Stimulated activated CD4-positive, alpha-beta T cell treated with anti-CD3 and anti-CD28 coated beads, Interleukin-12 subunit alpha, Interleukin-12 subunit beta, amount 100 ng/mL, for 48 hours (primary cell): ENCODE data around the gene NT5C3B.
"Not testable (repeated sequence)": the region's sequence is repeated elsewhere in the genome, so short reads cannot be mapped to it uniquely, and the experiment has no call there.

Source experiments
- DNase-seq, 3 donors: peaks; one replicate each; pipeline ENCODE4 v3.0.0-alpha.2; 2020; ENCODE audit warnings: low read depth in 2 of 3, low spot score in 1 of 3

The NT5C3B gene

GRCh38 chr17:41835800-41836549 is at the start of gene NT5C3B:
NT5C3B (minus strand) TSS chr17:41836232; CDS start chr17:41836193, 39 bp downstream.
- peak; percentile 14 to 44 (median 31) for DNase-seq

GRCh38 chr17:41885733-41886132 is 49.7 kb upstream of the NT5C3B start:
- no peak for DNase-seq

GRCh38 chr17:41882756-41883155 is 46.7 kb upstream of the NT5C3B start:
- DNase-seq: no peak

GRCh38 chr17:41880130-41880529 is 44.1 kb upstream of the NT5C3B start:
- DNase-seq: no peak

GRCh38 chr17:41874293-41874670 is 38.2 kb upstream of the NT5C3B start:
- DNase-seq: not testable (repeated sequence)

GRCh38 chr17:41873559-41874292 is 37.7 kb upstream of the NT5C3B start:
- no peak for DNase-seq

GRCh38 chr17:41871789-41872188 is 35.8 kb upstream of the NT5C3B start:
- no peak for DNase-seq

- no peak for DNase-seq
Measured at GRCh38 chr17:41870627-41871026, 34.6 kb upstream of the NT5C3B start.

- no peak for DNase-seq
Measured at GRCh38 chr17:41870097-41870496, 34.1 kb upstream of the NT5C3B start.

GRCh38 chr17:41869426-41869825 is 33.4 kb upstream of the NT5C3B start:
- no peak for DNase-seq

- DNase-seq: no peak
Measured at GRCh38 chr17:41868568-41868967, 32.5 kb upstream of the NT5C3B start.

GRCh38 chr17:41865596-41865893 is 29.5 kb upstream of the NT5C3B start:
- no peak for DNase-seq

- peak; percentile 75 to 85 (median 81) for DNase-seq
Measured at GRCh38 chr17:41864836-41865595, 29.0 kb upstream of the NT5C3B start, which contains the start of gene KLHL11. KLHL11 (minus strand) TSS chr17:41865423; CDS start chr17:41865370, 53 bp downstream.

GRCh38 chr17:41864498-41864835 is 28.4 kb upstream of the NT5C3B start:
- no peak for DNase-seq

- peak in 2 of 3 donors; percentile 5 to 22 for DNase-seq
Measured at GRCh38 chr17:41863074-41863848, 27.2 kb upstream of the NT5C3B start.

- no peak for DNase-seq
Measured at GRCh38 chr17:41860254-41860931, 24.4 kb upstream of the NT5C3B start.

GRCh38 chr17:41851382-41851781 is 15.3 kb upstream of the NT5C3B start:
- DNase-seq: not testable (repeated sequence)

GRCh38 chr17:41849251-41849990 is 13.4 kb upstream of the NT5C3B start:
- DNase-seq: no peak

GRCh38 chr17:41848788-41849187 is 12.8 kb upstream of the NT5C3B start:
- DNase-seq: no peak

GRCh38 chr17:41844971-41845370 is 8.9 kb upstream of the NT5C3B start:
- no peak for DNase-seq
